ENCODE measurements around the gene ZKSCAN8. TPM values are rescaled to one million over a fixed set of nuclear protein-coding genes. Genes with fewer than 3 reads are reported as not detected.

ZKSCAN8 gene
- total and polyA plus RNA-seq, 4 donors = 22.0 to 36.3 (median 26.9) TPM

Other genes starting within 250 kb of the ZKSCAN8 start
- not detected for gene OR2B2, start 229.5 kb upstream of the ZKSCAN8 start, total RNA-seq
- gene OR2B2, start 229.5 kb upstream of the ZKSCAN8 start, polyA plus RNA-seq (ENCODE audit: insufficient read length in 2 of 2) = not detected
- not detected for gene OR2B6, start 184.6 kb upstream of the ZKSCAN8 start, total RNA-seq
- not detected for gene OR2B6, start 184.6 kb upstream of the ZKSCAN8 start, polyA plus RNA-seq (ENCODE audit: insufficient read length in 2 of 2)
- gene ZNF165, start 61.3 kb upstream of the ZKSCAN8 start, total RNA-seq = 1 to 10 TPM in 1 of 2 donors, under 1 TPM in 1; 0.99 to 1.7 TPM
- gene ZNF165, start 61.3 kb upstream of the ZKSCAN8 start, polyA plus RNA-seq (ENCODE audit: insufficient read length in 2 of 2) = 1 to 10 TPM; 1.6 to 1.9 TPM
- gene ZSCAN16, start 17.3 kb upstream of the ZKSCAN8 start, total RNA-seq = 1 to 10 TPM; 4.9 to 9.5 TPM
- 1 to 10 TPM; 7.6 to 8.6 TPM for gene ZSCAN16, start 17.3 kb upstream of the ZKSCAN8 start, polyA plus RNA-seq (ENCODE audit: insufficient read length in 2 of 2)
- 10 to 100 TPM; 16.6 to 26.0 TPM for gene ZSCAN9, start 83.4 kb downstream of the ZKSCAN8 start, total RNA-seq
- 10 to 100 TPM; 21.9 to 28.7 TPM for gene ZSCAN9, start 83.4 kb downstream of the ZKSCAN8 start, polyA plus RNA-seq (ENCODE audit: insufficient read length in 2 of 2)
- 10 to 100 TPM in 1 of 2 donors, 1 to 10 TPM in 1; 8.0 to 10.2 TPM for gene ZKSCAN4, start 110.4 kb downstream of the ZKSCAN8 start, total RNA-seq
- gene ZKSCAN4, start 110.4 kb downstream of the ZKSCAN8 start, polyA plus RNA-seq (ENCODE audit: insufficient read length in 2 of 2) = 1 to 10 TPM; 7.7 TPM
- gene NKAPL, start 117.4 kb downstream of the ZKSCAN8 start, total RNA-seq = 1 to 10 TPM; 1.8 to 3.3 TPM
- 1 to 10 TPM; 2.1 to 3.3 TPM for gene NKAPL, start 117.4 kb downstream of the ZKSCAN8 start, polyA plus RNA-seq (ENCODE audit: insufficient read length in 2 of 2)
- gene ZSCAN26, start 125.3 kb downstream of the ZKSCAN8 start, total RNA-seq = 10 to 100 TPM; 27.2 to 39.8 TPM
- gene ZSCAN26, start 125.3 kb downstream of the ZKSCAN8 start, polyA plus RNA-seq (ENCODE audit: insufficient read length in 2 of 2) = 10 to 100 TPM; 32.0 to 34.5 TPM
- gene PGBD1, start 139.7 kb downstream of the ZKSCAN8 start, total RNA-seq = 10 to 100 TPM in 1 of 2 donors, 1 to 10 TPM in 1; 9.7 to 11.5 TPM
- gene PGBD1, start 139.7 kb downstream of the ZKSCAN8 start, polyA plus RNA-seq (ENCODE audit: insufficient read length in 2 of 2) = 10 to 100 TPM; 13.9 to 15.7 TPM
- gene ZSCAN31, start 194.3 kb downstream of the ZKSCAN8 start, total RNA-seq = 10 to 100 TPM; 17.4 to 19.9 TPM
- 10 to 100 TPM in 1 of 2 donors, 1 to 10 TPM in 1; 8.3 to 12.6 TPM for gene ZSCAN31, start 194.3 kb downstream of the ZKSCAN8 start, polyA plus RNA-seq (ENCODE audit: insufficient read length in 2 of 2)
- 10 to 100 TPM in 1 of 2 donors, 1 to 10 TPM in 1; 9.1 to 10.7 TPM for gene ZKSCAN3, start 208.1 kb downstream of the ZKSCAN8 start, total RNA-seq
- 1 to 10 TPM; 6.4 to 8.4 TPM for gene ZKSCAN3, start 208.1 kb downstream of the ZKSCAN8 start, polyA plus RNA-seq (ENCODE audit: insufficient read length in 2 of 2)